KG1 (cell line): ENCODE data around the gene LRRC14B.

Experiments
- DNase-seq: peaks from one replicate; lab custom pipeline; 2025; lab: John Stamatoyannopoulos, UW

LRRC14B gene

GRCh38 chr5:191036-191948, at the start of gene LRRC14B:
Gene LRRC14B (plus strand): TSS chr5:191495. CDS start chr5:191539, 44 bp downstream.
- no peak for DNase-seq

- DNase-seq = no peak
Observed at GRCh38 chr5:141761-142160, 49.5 kb upstream of the LRRC14B start.

GRCh38 chr5:142246-142810, 49.0 kb upstream of the LRRC14B start:
- DNase-seq = no peak

- no peak for DNase-seq
Observed at GRCh38 chr5:143041-143440, 48.3 kb upstream of the LRRC14B start.

- DNase-seq = no peak
Observed at GRCh38 chr5:144941-145340, 46.4 kb upstream of the LRRC14B start.

GRCh38 chr5:145585-146323, 45.5 kb upstream of the LRRC14B start:
- DNase-seq = no peak

GRCh38 chr5:147751-148150, 43.5 kb upstream of the LRRC14B start:
- DNase-seq = no peak

GRCh38 chr5:149745-150485, 41.4 kb upstream of the LRRC14B start:
- DNase-seq = no peak

- DNase-seq = no peak
Observed at GRCh38 chr5:150746-151145, 40.5 kb upstream of the LRRC14B start.

GRCh38 chr5:152077-152476, 39.2 kb upstream of the LRRC14B start:
- DNase-seq = no peak

GRCh38 chr5:153256-153655, 38.0 kb upstream of the LRRC14B start:
- DNase-seq = no peak

GRCh38 chr5:154236-154635, 37.1 kb upstream of the LRRC14B start:
- DNase-seq = no peak

- no peak for DNase-seq
Observed at GRCh38 chr5:154826-155225, 36.5 kb upstream of the LRRC14B start.

- DNase-seq = no peak
Observed at GRCh38 chr5:155651-156410, 35.5 kb upstream of the LRRC14B start.

- no peak for DNase-seq
Observed at GRCh38 chr5:156411-157072, 34.8 kb upstream of the LRRC14B start.

GRCh38 chr5:157126-157715, 34.1 kb upstream of the LRRC14B start:
- DNase-seq = no peak

GRCh38 chr5:157801-158200, 33.5 kb upstream of the LRRC14B start:
- DNase-seq = no peak

- no peak for DNase-seq
Observed at GRCh38 chr5:158807-159447, 32.4 kb upstream of the LRRC14B start.

- DNase-seq = no peak
Observed at GRCh38 chr5:159448-160172, 31.7 kb upstream of the LRRC14B start.
